ENCODE data around the gene OR10J5. TPM values are rescaled to one million over a fixed set of nuclear protein-coding genes. Genes with fewer than 3 reads are reported as not detected.

OR10J5 gene
- total RNA-seq, 1 donor from 2014 or later = not detected

GRCh38 chr1:159493354-159493753 lies 42.5 kb downstream of the OR10J5 start:
- no peak for TF ChIP-seq CTCF (IDR thresholded peaks at IDR 0.05; ENCODE audit: unreplicated experiment)
- H3K9me3 Mint-ChIP-seq (ENCODE audit: unreplicated experiment) = no peaks in the 10 kb centered on the region
- H3K4me1 Mint-ChIP-seq (ENCODE audit: unreplicated experiment) = peaks cover 4% of the 10 kb centered on the region
- no peak overlapping the region for H3K4me3 Mint-ChIP-seq (ENCODE audit: unreplicated experiment)
- no peak overlapping the region for H3K27ac Mint-ChIP-seq (ENCODE audit: unreplicated experiment)
- no peaks in the 10 kb centered on the region for H3K36me3 Mint-ChIP-seq (ENCODE audit: low read depth, unreplicated experiment)
- H3K27me3 Mint-ChIP-seq (ENCODE audit: unreplicated experiment) = peaks cover 2% of the 10 kb centered on the region
- no peak for DNase-seq (ENCODE audit: low spot score)

GRCh38 chr1:159492575-159493323 lies 43.1 kb downstream of the OR10J5 start:
- DNase-seq (ENCODE audit: low spot score) = no peak
- H3K27ac Mint-ChIP-seq (ENCODE audit: unreplicated experiment) = no peak overlapping the region
- H3K9me3 Mint-ChIP-seq (ENCODE audit: unreplicated experiment) = no peaks in the 10 kb centered on the region

More at GRCh38 chr1:159492575-159493323, 43.1 kb downstream of the OR10J5 start:
- Mint-ChIP-seq H3K27me3 (ENCODE audit: unreplicated experiment) (peaks cover 2% of the 10 kb centered on the region), H3K4me1 (ENCODE audit: unreplicated experiment) (peaks cover 4% of the 10 kb centered on the region), H3K36me3 (ENCODE audit: low read depth, unreplicated experiment) (no peaks in the 10 kb centered on the region), H3K4me3 (ENCODE audit: unreplicated experiment) (no peak overlapping the region)
- TF ChIP-seq CTCF (IDR thresholded peaks at IDR 0.05; ENCODE audit: unreplicated experiment) = no peak

Other genes starting within 250 kb of the OR10J5 start
- gene FCER1A, start 233.7 kb downstream of the OR10J5 start, total RNA-seq (ENCODE audit: unreplicated experiment) = not detected
- gene OR10J4, start 103.8 kb downstream of the OR10J5 start, total RNA-seq (ENCODE audit: unreplicated experiment) = not detected
- not detected for gene OR10J1, start 96.3 kb downstream of the OR10J5 start, total RNA-seq (ENCODE audit: unreplicated experiment)
- gene APCS, start 51.8 kb upstream of the OR10J5 start, total RNA-seq (ENCODE audit: unreplicated experiment) = not detected
- not detected for gene CRP, start 178.6 kb upstream of the OR10J5 start, total RNA-seq (ENCODE audit: unreplicated experiment)
- 38.7 TPM for gene DUSP23, start 245.0 kb upstream of the OR10J5 start, total RNA-seq (ENCODE audit: unreplicated experiment)